ENCODE data around the gene NTHL1.

- no peak for TF ChIP-seq POLR2AphosphoS5 (IDR thresholded peaks at IDR 0.05; ENCODE audit: low read depth, low read length)
- TF ChIP-seq SIN3A (IDR thresholded peaks at IDR 0.05; ENCODE audit: borderline replicate concordance, insufficient read depth, low read length): no peak
- TF ChIP-seq, protein P1, sequence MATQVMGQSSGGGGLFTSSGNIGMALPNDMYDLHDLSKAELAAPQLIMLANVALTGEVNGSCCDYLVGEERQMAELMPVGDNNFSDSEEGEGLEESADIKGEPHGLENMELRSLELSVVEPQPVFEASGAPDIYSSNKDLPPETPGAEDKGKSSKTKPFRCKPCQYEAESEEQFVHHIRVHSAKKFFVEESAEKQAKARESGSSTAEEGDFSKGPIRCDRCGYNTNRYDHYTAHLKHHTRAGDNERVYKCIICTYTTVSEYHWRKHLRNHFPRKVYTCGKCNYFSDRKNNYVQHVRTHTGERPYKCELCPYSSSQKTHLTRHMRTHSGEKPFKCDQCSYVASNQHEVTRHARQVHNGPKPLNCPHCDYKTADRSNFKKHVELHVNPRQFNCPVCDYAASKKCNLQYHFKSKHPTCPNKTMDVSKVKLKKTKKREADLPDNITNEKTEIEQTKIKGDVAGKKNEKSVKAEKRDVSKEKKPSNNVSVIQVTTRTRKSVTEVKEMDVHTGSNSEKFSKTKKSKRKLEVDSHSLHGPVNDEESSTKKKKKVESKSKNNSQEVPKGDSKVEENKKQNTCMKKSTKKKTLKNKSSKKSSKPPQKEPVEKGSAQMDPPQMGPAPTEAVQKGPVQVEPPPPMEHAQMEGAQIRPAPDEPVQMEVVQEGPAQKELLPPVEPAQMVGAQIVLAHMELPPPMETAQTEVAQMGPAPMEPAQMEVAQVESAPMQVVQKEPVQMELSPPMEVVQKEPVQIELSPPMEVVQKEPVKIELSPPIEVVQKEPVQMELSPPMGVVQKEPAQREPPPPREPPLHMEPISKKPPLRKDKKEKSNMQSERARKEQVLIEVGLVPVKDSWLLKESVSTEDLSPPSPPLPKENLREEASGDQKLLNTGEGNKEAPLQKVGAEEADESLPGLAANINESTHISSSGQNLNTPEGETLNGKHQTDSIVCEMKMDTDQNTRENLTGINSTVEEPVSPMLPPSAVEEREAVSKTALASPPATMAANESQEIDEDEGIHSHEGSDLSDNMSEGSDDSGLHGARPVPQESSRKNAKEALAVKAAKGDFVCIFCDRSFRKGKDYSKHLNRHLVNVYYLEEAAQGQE (IDR thresholded peaks at IDR 0.05; ENCODE audit: insufficient read depth in 1 of 2, low read depth in 2 of 2, low read length in 2 of 2): no peak
- TF ChIP-seq TAF1 (IDR thresholded peaks at IDR 0.05; ENCODE audit: borderline replicate concordance, insufficient read depth, low read length): no peak
Observed at GRCh38 chr16:2056681-2057407, 9.2 kb upstream of the NTHL1 start.
